WERI-Rb-1 (cell line): ENCODE measurements around the gene SLC15A1.

Experiments used
- DNase-seq: peaks from one replicate; pipeline ENCODE4 v3.0.0-alpha.2; 2020
- H3K27ac ChIP-seq: fragments of 250-450 bp; sonication (Bioruptor Pico); 2 replicates; pipeline ENCODE4 v1.5.1; 2020; ENCODE audit warnings: mild to moderate bottlenecking, moderate library complexity
- H3K27me3 ChIP-seq: fragments of 250-450 bp; sonication (Bioruptor Pico); 2 replicates; pipeline ENCODE4 v1.5.1; 2021; ENCODE audit warnings: mild to moderate bottlenecking, low read depth, moderate library complexity; ENCODE audit not compliant: insufficient read depth, severe bottlenecking
- H3K36me3 ChIP-seq: fragments of 250-450 bp; sonication (Bioruptor Pico); 2 replicates; pipeline ENCODE4 v1.5.1; 2020; ENCODE audit warnings: mild to moderate bottlenecking, moderate library complexity
- H3K4me3 ChIP-seq: 2 replicates; pipeline ENCODE4 v1.5.1; 2011; ENCODE audit warnings: low read depth, mild to moderate bottlenecking, control low read depth, low read length
- H3K9me3 ChIP-seq: fragments of 250-450 bp; sonication (Bioruptor Pico); 2 replicates; pipeline ENCODE4 v1.5.1; 2021; ENCODE audit warnings: mild to moderate bottlenecking, moderate library complexity; ENCODE audit not compliant: severe bottlenecking
- CTCF ChIP-seq: IDR thresholded peaks from 2 replicates; pipeline ENCODE4 v1.5.1; 2011; ENCODE audit warnings: low read depth, mild to moderate bottlenecking, control low read depth, inconsistent platforms, low read length

Gene SLC15A1

GRCh38 chr13:98706446-98707110 is 45.9 kb downstream of the SLC15A1 start:
- Histone ChIP-seq H3K27ac (no peak overlapping the region), H3K9me3 (no peaks in the 10 kb centered on the region)
- DNase-seq, result no peak

GRCh38 chr13:98697791-98698190 is 54.7 kb downstream of the SLC15A1 start:
- H3K36me3 ChIP-seq, result no peaks in the 10 kb centered on the region
- no peaks in the 10 kb centered on the region for H3K27me3 ChIP-seq
- H3K4me3 ChIP-seq, result no peak overlapping the region
- no peak for DNase-seq
- TF ChIP-seq CTCF, result no peak
- no peak overlapping the region for H3K27ac ChIP-seq
- H3K9me3 ChIP-seq, result no peaks in the 10 kb centered on the region

More at GRCh38 chr13:98706446-98707110, 45.9 kb downstream of the SLC15A1 start:
- no peaks in the 10 kb centered on the region for H3K36me3 ChIP-seq
- no peaks in the 10 kb centered on the region for H3K27me3 ChIP-seq
- TF ChIP-seq CTCF, result no peak
- no peak overlapping the region for H3K4me3 ChIP-seq

GRCh38 chr13:98693756-98694155 is 58.7 kb downstream of the SLC15A1 start:
- H3K27ac ChIP-seq, result peak overlapping the region; percentile 21
- peak; percentile 78 for DNase-seq
- no peak for TF ChIP-seq CTCF
- no peaks in the 10 kb centered on the region for H3K9me3 ChIP-seq
- no peaks in the 10 kb centered on the region for H3K36me3 ChIP-seq
- no peak overlapping the region for H3K4me3 ChIP-seq
- no peaks in the 10 kb centered on the region for H3K27me3 ChIP-seq

GRCh38 chr13:98691360-98691759 is 61.1 kb downstream of the SLC15A1 start:
- no peak overlapping the region for H3K27ac ChIP-seq
- TF ChIP-seq CTCF, result no peak
- H3K9me3 ChIP-seq, result no peaks in the 10 kb centered on the region
- no peaks in the 10 kb centered on the region for H3K36me3 ChIP-seq
- no peaks in the 10 kb centered on the region for H3K27me3 ChIP-seq
- H3K4me3 ChIP-seq, result no peak overlapping the region
- DNase-seq, result no peak

GRCh38 chr13:98690348-98691022 is 62.0 kb downstream of the SLC15A1 start:
- no peaks in the 10 kb centered on the region for H3K27me3 ChIP-seq
- no peaks in the 10 kb centered on the region for H3K9me3 ChIP-seq
- TF ChIP-seq CTCF, result no peak
- no peak overlapping the region for H3K4me3 ChIP-seq
- no peaks in the 10 kb centered on the region for H3K36me3 ChIP-seq
- no peak overlapping the region for H3K27ac ChIP-seq
- DNase-seq, result no peak
